WTC11 (cell line): ENCODE results near the gene C17orf113. TPM values are rescaled to one million over a fixed set of nuclear protein-coding genes. Genes with fewer than 3 reads are reported as not detected.

Source experiments
- ATAC-seq: fragments of 200-7000 bp; cut with Tn5 transposase; 2 replicates; pipeline ENCODE4 v1.10.0; 2021; ENCODE audit warnings: mild to moderate bottlenecking, moderate library complexity
- CTCF ChIA-PET: fragments of 300-600 bp; sonication (Branson Sonifier 250); formaldehyde crosslinking; loops from one replicate; lab custom pipeline; 2021; ENCODE audit warnings: antibody characterized with exemption; lab: Charles Lee
- POLR2A ChIA-PET: fragments of 350-600 bp; sonication (Branson Sonifier 250); formaldehyde crosslinking; loops from one replicate; lab custom pipeline; 2021; ENCODE audit warnings: antibody characterized with exemption; lab: Charles Lee
- DNase-seq: peaks from one replicate; pipeline ENCODE4 v3.0.0; 2021; ENCODE audit warnings: low spot score
- H3K27ac Mint-ChIP-seq: 2 replicates; pipeline ENCODE4 v1.8.0; 2021; ENCODE audit warnings: mixed read lengths
- H3K27me3 Mint-ChIP-seq: 2 replicates; pipeline ENCODE4 v1.8.0; 2021; ENCODE audit warnings: low read depth, mild to moderate bottlenecking, moderate library complexity, mixed read lengths
- H3K36me3 Mint-ChIP-seq: 2 replicates; pipeline ENCODE4 v1.8.0; 2021; ENCODE audit warnings: mixed read lengths
- H3K4me1 Mint-ChIP-seq: 2 replicates; pipeline ENCODE4 v1.8.0; 2022; ENCODE audit warnings: mixed read lengths
- H3K4me3 Mint-ChIP-seq: 2 replicates; pipeline ENCODE4 v1.8.0; 2021; ENCODE audit warnings: mild to moderate bottlenecking, moderate library complexity, mixed read lengths
- H3K9me3 Mint-ChIP-seq: 2 replicates; pipeline ENCODE4 v1.8.0; 2021; ENCODE audit warnings: mixed read lengths
- E2F5 ChIP-seq: sonication (generic); formaldehyde crosslinking; IDR thresholded peaks from 2 replicates; pipeline ENCODE4 v1.8.1; 2022; ENCODE audit warnings: mild to moderate bottlenecking, moderate library complexity, missing genetic modification reagents
- ETV6 ChIP-seq: sonication (generic); formaldehyde crosslinking; IDR thresholded peaks from 2 replicates; pipeline ENCODE4 v1.8.1; 2022; ENCODE audit warnings: mild to moderate bottlenecking, missing genetic modification reagents
- FOXP1 ChIP-seq: sonication (generic); formaldehyde crosslinking; IDR thresholded peaks from 2 replicates; pipeline ENCODE4 v1.8.0; 2022; ENCODE audit warnings: missing genetic modification reagents, mild to moderate bottlenecking, moderate library complexity, borderline replicate concordance
- MXD4 ChIP-seq: fragments of 250-450 bp; sonication (Bioruptor Pico); IDR thresholded peaks from 2 replicates; pipeline ENCODE4 v1.8.0; 2021; ENCODE audit warnings: mild to moderate bottlenecking, moderate library complexity, borderline replicate concordance
- NFE2L1 ChIP-seq: sonication (generic); formaldehyde crosslinking; IDR thresholded peaks from 2 replicates; pipeline ENCODE4 v1.8.1; 2023; ENCODE audit warnings: missing genetic modification reagents
- NR3C1 ChIP-seq: sonication (generic); formaldehyde crosslinking; conservative IDR thresholded peaks from 2 replicates; pipeline ENCODE4 v1.8.1; 2023; ENCODE audit warnings: low read depth, mild to moderate bottlenecking, missing genetic modification reagents
- RELA ChIP-seq: sonication (generic); formaldehyde crosslinking; IDR thresholded peaks from 2 replicates; pipeline ENCODE4 v1.8.1; 2022; ENCODE audit warnings: missing genetic modification reagents, mild to moderate bottlenecking, borderline replicate concordance
- SMAD4 ChIP-seq: sonication (generic); formaldehyde crosslinking; IDR thresholded peaks from 2 replicates; pipeline ENCODE4 v1.8.0; 2022; ENCODE audit warnings: mild to moderate bottlenecking, missing genetic modification reagents
- SP1 ChIP-seq: sonication (generic); formaldehyde crosslinking; conservative IDR thresholded peaks from 2 replicates; pipeline ENCODE4 v1.8.1; 2022; ENCODE audit warnings: missing genetic modification reagents
- TP53 ChIP-seq: sonication (generic); formaldehyde crosslinking; IDR thresholded peaks from 2 replicates; pipeline ENCODE4 v1.8.1; 2023; ENCODE audit warnings: mild to moderate bottlenecking, missing genetic modification reagents
- ZBTB43 ChIP-seq: sonication (generic); formaldehyde crosslinking; IDR thresholded peaks from 2 replicates; pipeline ENCODE4 v1.8.1; 2023; ENCODE audit warnings: mild to moderate bottlenecking, missing genetic modification reagents
- ZNF317 ChIP-seq: sonication (generic); formaldehyde crosslinking; IDR thresholded peaks from 2 replicates; pipeline ENCODE4 v1.8.1; 2023; ENCODE audit warnings: low read depth, mild to moderate bottlenecking, moderate library complexity, missing genetic modification reagents, borderline replicate concordance
- ZNF423 ChIP-seq: fragments of 250-450 bp; sonication (Bioruptor Pico); IDR thresholded peaks from 2 replicates; pipeline ENCODE4 v2.1.2; 2022; ENCODE audit warnings: mild to moderate bottlenecking, moderate library complexity
- ZNF532 ChIP-seq: fragments of 250-450 bp; sonication (Bioruptor Pico); IDR thresholded peaks from 2 replicates; pipeline ENCODE4 v1.9.0; 2021; ENCODE audit warnings: mild to moderate bottlenecking, borderline replicate concordance
- total RNA-seq: library from RNA; stranded (reverse); gene quantifications from 3 replicates; pipeline ENCODE4 v1.2.3, GENCODE V29; 2021

C17orf113 gene
- total RNA-seq, 1 experiment from 2014 or later: 1.9 TPM

GRCh38 chr17:42076797-42077559, 26.6 kb upstream of the C17orf113 start (continued):
- no peak for TF ChIP-seq ZNF532 (CRISPR knock-in tag)
- no peak for TF ChIP-seq MXD4 (CRISPR knock-in tag)
- no peak for TF ChIP-seq RELA (CRISPR knock-in tag)
- no peak for TF ChIP-seq ZNF423 (CRISPR knock-in tag)

- no peak overlapping the region for H3K27ac Mint-ChIP-seq
- H3K4me3 Mint-ChIP-seq: no peak overlapping the region
- ChIA-PET POLR2A (no interaction called here), CTCF (interaction anchor here (0.6 to 1.6 kb wide), 3 partner anchors 8 to 51 kb away, joined by 3 to 4 read pairs (median 4); no protein-coding TSS in a partner anchor)
- H3K27me3 Mint-ChIP-seq: peaks cover 11% of the 10 kb centered on the region
- no peak for DNase-seq
- peaks cover 13% of the 10 kb centered on the region; the same call in 1 of the 2 replicates for H3K4me1 Mint-ChIP-seq
- no peaks in the 10 kb centered on the region for H3K36me3 Mint-ChIP-seq
- ATAC-seq: no peak
- TF ChIP-seq FOXP1 (CRISPR knock-in tag) (no peak), SMAD4 (CRISPR knock-in tag) (no peak), ETV6 (CRISPR knock-in tag) (no peak)
- no peaks in the 10 kb centered on the region for H3K9me3 Mint-ChIP-seq
These were observed 25.4 kb upstream of the C17orf113 start for GRCh38 chr17:42075789-42076188.

GRCh38 chr17:42072323-42073187, 22.2 kb upstream of the C17orf113 start:
- ATAC-seq: peak; percentile 30
- CTCF ChIA-PET: interaction anchor here (0.6 to 3.1 kb wide), 25 partner anchors 8 to 333 kb away, joined by 3 to 32 read pairs (median 4); partner anchors contain the start of genes DNAJC7, JUP, NKIRAS2 and ZNF385C
- peak overlapping the region; percentile 77 for H3K4me3 Mint-ChIP-seq
- peaks cover 10% of the 10 kb centered on the region for H3K4me1 Mint-ChIP-seq
- H3K36me3 Mint-ChIP-seq: no peaks in the 10 kb centered on the region
- H3K27ac Mint-ChIP-seq: no peak overlapping the region
- peak; percentile 52 for DNase-seq
- H3K9me3 Mint-ChIP-seq: no peaks in the 10 kb centered on the region
- POLR2A ChIA-PET: interaction anchor here (1.0 to 1.5 kb wide), 2 partner anchors 35 to 44 kb away, joined by 3 read pairs; no protein-coding TSS in a partner anchor
- peaks cover 11% of the 10 kb centered on the region for H3K27me3 Mint-ChIP-seq
- TF ChIP-seq NR3C1: no peak
- TF ChIP-seq SP1 (CRISPR knock-in tag): peak; percentile 49; the same call in 1 of the 2 replicates
- TF ChIP-seq ZBTB43 (CRISPR knock-in tag): 0 out of 2 replicates have a peak, but pooled peaks have one; percentile 34
- TF ChIP-seq TP53 (CRISPR knock-in tag): 0 out of 2 replicates have a peak, but pooled peaks have one; percentile 43
- TF ChIP-seq ZNF317 (CRISPR knock-in tag): 0 out of 2 replicates have a peak, but pooled peaks have one; percentile 7
- no peak for TF ChIP-seq RELA (CRISPR knock-in tag)
- TF ChIP-seq NFE2L1 (CRISPR knock-in tag): 0 out of 2 replicates have a peak, but pooled peaks have one; percentile 39
- peak; percentile 54 for TF ChIP-seq ZNF423 (CRISPR knock-in tag)
- TF ChIP-seq E2F5: 0 out of 2 replicates have a peak, but pooled peaks have one; percentile 48
- TF ChIP-seq FOXP1 (CRISPR knock-in tag): peak; percentile 63; the same call in 1 of the 2 replicates
